ENCODE results near the gene UGT2B10.
"Not testable (repeated sequence)": the region's sequence is repeated elsewhere in the genome, so short reads cannot be mapped to it uniquely, and the experiment has no call there.

The UGT2B10 gene

GRCh38 chr4:68815617-68816409 is at the start of gene UGT2B10:
UGT2B10 (plus strand) TSS chr4:68815994; CDS start chr4:68816020, 26 bp downstream.
- not testable (repeated sequence) for DNase-seq (ENCODE audit: low spot score)

- DNase-seq (ENCODE audit: low spot score), result not testable (repeated sequence)
Observed at GRCh38 chr4:68771836-68772235, 44.0 kb upstream of the UGT2B10 start.

- DNase-seq (ENCODE audit: low spot score), result no peak
Observed at GRCh38 chr4:68773699-68774098, 42.1 kb upstream of the UGT2B10 start.

GRCh38 chr4:68780232-68780631 is 35.6 kb upstream of the UGT2B10 start:
- no peak for DNase-seq (ENCODE audit: low spot score)

- DNase-seq (ENCODE audit: low spot score), result no peak
Observed at GRCh38 chr4:68797048-68797447, 18.7 kb upstream of the UGT2B10 start.

GRCh38 chr4:68797618-68798017 is 18.2 kb upstream of the UGT2B10 start:
- DNase-seq (ENCODE audit: low spot score), result no peak

- DNase-seq (ENCODE audit: low spot score), result no peak
Observed at GRCh38 chr4:68803013-68803412, 12.8 kb upstream of the UGT2B10 start.

GRCh38 chr4:68808060-68808459 is 7.7 kb upstream of the UGT2B10 start:
- DNase-seq (ENCODE audit: low spot score), result no peak

- no peak for DNase-seq (ENCODE audit: low spot score)
Observed at GRCh38 chr4:68810919-68811318, 4.9 kb upstream of the UGT2B10 start.

- DNase-seq (ENCODE audit: low spot score), result not testable (repeated sequence)
Observed at GRCh38 chr4:68816410-68817265, 844 bp downstream of the UGT2B10 start.

- DNase-seq (ENCODE audit: low spot score), result no peak
Observed at GRCh38 chr4:68817386-68817785, 1.6 kb downstream of the UGT2B10 start.

GRCh38 chr4:68818030-68818462 is 2.3 kb downstream of the UGT2B10 start:
- not testable (repeated sequence) for DNase-seq (ENCODE audit: low spot score)

- DNase-seq (ENCODE audit: low spot score), result no peak
Observed at GRCh38 chr4:68831642-68832041, 15.8 kb downstream of the UGT2B10 start.

- DNase-seq (ENCODE audit: low spot score), result no peak
Observed at GRCh38 chr4:68850293-68850692, 34.5 kb downstream of the UGT2B10 start.

GRCh38 chr4:68855771-68856170 is 40.0 kb downstream of the UGT2B10 start:
- DNase-seq (ENCODE audit: low spot score), result no peak

- DNase-seq (ENCODE audit: low spot score), result no peak
Observed at GRCh38 chr4:68858039-68858438, 42.2 kb downstream of the UGT2B10 start.

GRCh38 chr4:68859655-68860054 is 43.9 kb downstream of the UGT2B10 start:
- no peak for DNase-seq (ENCODE audit: low spot score)

GRCh38 chr4:68861057-68861456 is 45.3 kb downstream of the UGT2B10 start:
- no peak for DNase-seq (ENCODE audit: low spot score)

- DNase-seq (ENCODE audit: low spot score), result no peak
Observed at GRCh38 chr4:68864438-68865187, 48.8 kb downstream of the UGT2B10 start.

GRCh38 chr4:68865188-68865638 is 49.4 kb downstream of the UGT2B10 start:
- no peak for DNase-seq (ENCODE audit: low spot score)

- no peak for DNase-seq (ENCODE audit: low spot score)
Observed at GRCh38 chr4:68865760-68866159, 50.0 kb downstream of the UGT2B10 start.

- DNase-seq (ENCODE audit: low spot score), result no peak
Observed at GRCh38 chr4:68869274-68869773, 53.5 kb downstream of the UGT2B10 start.
